GM12878 (cell line): ENCODE results near the gene CLSTN2.

Experiments
- CREM ChIP-seq: IDR thresholded peaks from 2 replicates; pipeline ENCODE4 v1.6.1; 2014; ENCODE audit warnings: antibody characterized with exemption, low read depth
- JUNB ChIP-seq: IDR thresholded peaks from 2 replicates; pipeline ENCODE4 v1.6.1; 2016; ENCODE audit warnings: antibody characterized with exemption, mild to moderate bottlenecking
- POLR2A ChIP-seq: IDR thresholded peaks from 2 replicates; pipeline ENCODE4 v1.6.1; 2011; ENCODE audit warnings: low read depth, mild to moderate bottlenecking, low read length
- SUZ12 ChIP-seq: fragments of 200-600 bp; sonication (generic); IDR thresholded peaks from one replicate; pipeline ENCODE4 v1.6.1; 2018; ENCODE audit warnings: antibody characterized with exemption, mild to moderate bottlenecking; ENCODE audit not compliant: unreplicated experiment
- ZNF274 ChIP-seq: IDR thresholded peaks from one replicate; pipeline ENCODE4 v1.8.0; 2011; ENCODE audit not compliant: insufficient read length, insufficient read depth

DNA sequence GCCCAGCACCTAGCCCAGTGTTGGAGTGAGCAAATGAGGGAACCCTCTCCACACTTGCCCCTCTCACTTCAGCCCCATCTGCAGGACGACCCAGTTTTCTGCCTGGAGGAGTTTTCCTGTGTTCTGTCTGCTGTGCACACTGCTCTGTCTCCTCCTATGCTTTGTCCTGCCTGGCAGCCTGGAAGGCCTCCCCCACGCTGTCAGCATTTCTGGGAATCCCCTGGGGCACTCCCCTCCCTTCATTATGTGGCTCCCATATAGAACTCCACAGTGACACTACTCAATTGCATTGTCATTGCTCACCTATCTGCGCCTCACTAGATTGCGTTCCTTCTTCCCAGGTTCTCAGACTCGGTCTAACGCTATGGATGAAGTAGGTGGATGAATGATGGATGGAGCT, 13.9 kb downstream of the CLSTN2 start:
- no peak for TF ChIP-seq CREM
- no peak for TF ChIP-seq POLR2A
- TF ChIP-seq ZNF274, result no peak
- no peak for TF ChIP-seq JUNB
- TF ChIP-seq SUZ12, result no peak
